Panc1 (cell line): ENCODE results near the gene EYA3. TPM values are rescaled to one million over a fixed set of nuclear protein-coding genes. Genes with fewer than 3 reads are reported as not detected.
A peak's percentile ranks its signal among the peaks of the same experiment; 100 is the strongest.

ENCODE experiments used
- ATAC-seq: fragments of 200-7000 bp; cut with Tn5 transposase; 2 replicates; pipeline ENCODE4 v1.9.1; 2020; ENCODE audit warnings: mild to moderate bottlenecking, moderate library complexity
- BruUV-seq: library from RNA; stranded (reverse); fragments of 400-500 nt; replicated peaks from 2 replicates; lab custom pipeline; 2021; lab: Mats Ljungman, UMichigan
- CTCF ChIA-PET: fragments of 300-600 bp; sonication (Branson Sonifier 250); formaldehyde crosslinking; loops from one replicate; lab custom pipeline; 2022; ENCODE audit warnings: antibody characterized with exemption; lab: Charles Lee
- POLR2A ChIA-PET: fragments of 300-600 bp; sonication (Branson Sonifier 250); formaldehyde crosslinking; loops from one replicate; lab custom pipeline; 2022; ENCODE audit warnings: antibody characterized with exemption; lab: Charles Lee
- DNase-seq: peaks from one replicate; pipeline ENCODE4 v3.0.0-alpha.2; 2010; ENCODE audit warnings: low read depth, low spot score
- H3K27ac ChIP-seq: 2 replicates; pipeline ENCODE4 v1.5.1; 2011; ENCODE audit warnings: mild to moderate bottlenecking, low read length, inconsistent platforms
- H3K27me3 ChIP-seq: fragments of 200-500 bp; sonication (Bioruptor generic); 2 replicates; pipeline ENCODE4 v1.6.0; 2014; ENCODE audit warnings: low read length, inconsistent platforms; ENCODE audit not compliant: control insufficient read depth, insufficient read depth
- H3K36me3 ChIP-seq: fragments of 200-500 bp; sonication (Bioruptor generic); 2 replicates; pipeline ENCODE4 v1.5.1; 2014; ENCODE audit warnings: inconsistent platforms, mild to moderate bottlenecking, low read length, moderate library complexity; ENCODE audit not compliant: control insufficient read depth, insufficient read depth
- H3K4me1 ChIP-seq: 2 replicates; pipeline ENCODE4 v1.5.1; 2011; ENCODE audit warnings: inconsistent platforms, mild to moderate bottlenecking, low read length, moderate library complexity; ENCODE audit not compliant: control insufficient read depth, insufficient read depth
- H3K4me3 ChIP-seq, 2 experiments: 2 replicates each; pipeline ENCODE4 v1.5.1; 2011 to 2012; ENCODE audit warnings: low read depth in 2 of 2, low read length in 2 of 2, mild to moderate bottlenecking in 2 of 2, inconsistent platforms in 1 of 2, moderate library complexity in 1 of 2
- H3K9me3 ChIP-seq: fragments of 200-500 bp; sonication (Bioruptor generic); 2 replicates; pipeline ENCODE4 v1.5.1; 2014; ENCODE audit warnings: low read depth, mild to moderate bottlenecking, inconsistent platforms, low read length, moderate library complexity; ENCODE audit not compliant: control insufficient read depth, insufficient read depth
- POLR2AphosphoS5 ChIP-seq: IDR thresholded peaks from 2 replicates; pipeline ENCODE4 v1.6.1; 2012; ENCODE audit warnings: mild to moderate bottlenecking, low read depth, low read length, moderate library complexity
- REST ChIP-seq, 2 experiments: IDR thresholded peaks; 2 replicates each; pipeline ENCODE4 v1.6.1; 2011 to 2012; ENCODE audit warnings: low read depth in 2 of 2, control low read depth in 1 of 2, low read length in 1 of 2, mild to moderate bottlenecking in 1 of 2, moderate library complexity in 1 of 2; ENCODE audit not compliant: insufficient read depth in 1 of 2
- SIN3A ChIP-seq: IDR thresholded peaks from 2 replicates; pipeline ENCODE4 v1.6.1; 2012; ENCODE audit warnings: low read depth, mild to moderate bottlenecking, low read length, moderate library complexity, borderline replicate concordance; ENCODE audit not compliant: insufficient read depth
- TCF7L2 ChIP-seq: IDR thresholded peaks from 2 replicates; pipeline ENCODE4 v1.6.1; 2011; ENCODE audit warnings: mild to moderate bottlenecking, low read depth, low read length, inconsistent platforms
- in situ Hi-C: cut with HindIII; loops from 2 replicates; pipeline ENCODE4 v1.10.0; 2016; ENCODE audit warnings: low sequenced_read_pairs, low pct_unique_long_range_greater_than_20kb
- intact Hi-C: fragments of 100-400 bp; cut with micrococcal nuclease; formaldehyde crosslinking; loops from one replicate; pipeline ENCODE4 v1.10.0; 2022; ENCODE audit not compliant: unreplicated experiment
- total RNA-seq: library from RNA; stranded (reverse); gene quantifications from one replicate; pipeline ENCODE4 v1.2.1, GENCODE V29; 2021; ENCODE audit not compliant: unreplicated experiment
- TF ChIP-seq, protein P1 (sequence below): fragments of 450-650 bp; IDR thresholded peaks from 2 replicates; pipeline ENCODE4 v1.5.1; 2017; ENCODE audit warnings: mild to moderate bottlenecking

EYA3 gene
- total RNA-seq, 1 experiment from 2014 or later: 17.5 TPM

DNA sequence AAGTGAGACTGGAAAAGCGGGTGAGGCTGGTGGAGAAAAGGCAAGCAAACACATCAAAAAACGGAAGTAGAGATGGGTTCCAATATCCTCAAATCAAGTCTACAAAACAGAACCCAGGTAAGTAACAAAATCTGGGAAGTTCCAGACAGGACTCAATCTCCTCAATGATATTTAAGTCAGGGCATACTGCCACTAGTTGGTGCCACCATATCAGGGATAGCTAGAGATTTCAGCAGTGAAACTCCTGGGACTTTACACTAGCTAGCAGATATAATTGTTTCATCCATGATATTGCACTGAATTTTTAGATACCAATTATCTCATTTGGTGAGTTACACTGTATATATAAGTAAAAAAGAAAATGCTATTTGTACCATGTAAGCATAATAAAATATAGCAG, 52.0 kb downstream of the EYA3 start:
- Histone ChIP-seq H3K4me3 (no peak overlapping the region), H3K27ac (no peak overlapping the region), H3K27me3 (no peaks in the 10 kb centered on the region), H3K36me3 (peaks cover 5% of the 10 kb centered on the region), H3K9me3 (no peaks in the 10 kb centered on the region), H3K4me1 (no peaks in the 10 kb centered on the region)
- no peak for DNase-seq
- intact Hi-C loops: no loop called here
- TF ChIP-seq TCF7L2: no peak
- TF ChIP-seq REST (IDR thresholded peaks at IDR 0.05; ENCODE audit: insufficient read depth in 1 of 2, low read depth in 2 of 2, low read length in 1 of 2): no peak
- TF ChIP-seq, protein P1, sequence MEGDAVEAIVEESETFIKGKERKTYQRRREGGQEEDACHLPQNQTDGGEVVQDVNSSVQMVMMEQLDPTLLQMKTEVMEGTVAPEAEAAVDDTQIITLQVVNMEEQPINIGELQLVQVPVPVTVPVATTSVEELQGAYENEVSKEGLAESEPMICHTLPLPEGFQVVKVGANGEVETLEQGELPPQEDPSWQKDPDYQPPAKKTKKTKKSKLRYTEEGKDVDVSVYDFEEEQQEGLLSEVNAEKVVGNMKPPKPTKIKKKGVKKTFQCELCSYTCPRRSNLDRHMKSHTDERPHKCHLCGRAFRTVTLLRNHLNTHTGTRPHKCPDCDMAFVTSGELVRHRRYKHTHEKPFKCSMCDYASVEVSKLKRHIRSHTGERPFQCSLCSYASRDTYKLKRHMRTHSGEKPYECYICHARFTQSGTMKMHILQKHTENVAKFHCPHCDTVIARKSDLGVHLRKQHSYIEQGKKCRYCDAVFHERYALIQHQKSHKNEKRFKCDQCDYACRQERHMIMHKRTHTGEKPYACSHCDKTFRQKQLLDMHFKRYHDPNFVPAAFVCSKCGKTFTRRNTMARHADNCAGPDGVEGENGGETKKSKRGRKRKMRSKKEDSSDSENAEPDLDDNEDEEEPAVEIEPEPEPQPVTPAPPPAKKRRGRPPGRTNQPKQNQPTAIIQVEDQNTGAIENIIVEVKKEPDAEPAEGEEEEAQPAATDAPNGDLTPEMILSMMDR: peak; percentile 54
- in situ Hi-C loops: no loop called here
- no TSS peak for BruUV-seq
- ATAC-seq: no peak
- POLR2A ChIA-PET: no interaction called here
- CTCF ChIA-PET: interaction anchor here (0.5 to 0.6 kb wide), 2 partner anchors 64 to 160 kb away, joined by 5 to 6 read pairs; no protein-coding TSS in a partner anchor

- intact Hi-C loops (no loop called here), in situ Hi-C loops (no loop called here)
- CTCF ChIA-PET: interaction anchor here (0.6 kb wide), 1 partner anchor 31 kb away, joined by 4 read pairs; no protein-coding TSS in a partner anchor
- BruUV-seq: no TSS peak
- POLR2A ChIA-PET: no interaction called here
- no peak overlapping the region for H3K27ac ChIP-seq
- ATAC-seq: no peak
- no peaks in the 10 kb centered on the region for H3K27me3 ChIP-seq
- no peak for TF ChIP-seq TCF7L2
- no peak for TF ChIP-seq SIN3A
- H3K9me3 ChIP-seq: no peaks in the 10 kb centered on the region
- H3K4me1 ChIP-seq: no peaks in the 10 kb centered on the region
- H3K4me3 ChIP-seq: no peak overlapping the region
- peaks cover 5% of the 10 kb centered on the region for H3K36me3 ChIP-seq
- DNase-seq: no peak
Measured at GRCh38 chr1:28035420-28035819, 53.0 kb downstream of the EYA3 start.

GRCh38 chr1:28032281-28032680, 56.1 kb downstream of the EYA3 start:
- CTCF ChIA-PET: no interaction called here
- POLR2A ChIA-PET: no interaction called here
- in situ Hi-C loops: no loop called here

More at GRCh38 chr1:28032281-28032680, 56.1 kb downstream of the EYA3 start:
- Histone ChIP-seq H3K36me3 (no peaks in the 10 kb centered on the region; the same call in none of the 2 replicates), H3K4me3 (no peak overlapping the region), H3K9me3 (no peaks in the 10 kb centered on the region), H3K27ac (no peak overlapping the region), H3K4me1 (no peaks in the 10 kb centered on the region), H3K27me3 (no peaks in the 10 kb centered on the region)
- intact Hi-C loops: no loop called here
- DNase-seq: no peak
- no TSS peak for BruUV-seq
- no peak for ATAC-seq
- TF ChIP-seq SIN3A (no peak), TCF7L2 (no peak), REST (IDR thresholded peaks at IDR 0.05; ENCODE audit: insufficient read depth in 1 of 2, low read depth in 2 of 2, low read length in 1 of 2) (no peak), POLR2AphosphoS5 (no peak)
- TF ChIP-seq, protein P1: no peak
